MM.1S (cell line): ENCODE data around the gene COL11A2.

Experiments used
- CTCF ChIP-seq: fragments of 300-600 bp; sonication (generic); IDR thresholded peaks from 2 replicates; pipeline ENCODE4 v1.5.1; 2016; ENCODE audit warnings: antibody characterized with exemption, low read length, mixed read lengths
- EZH2 ChIP-seq: fragments of 300-600 bp; sonication (generic); optimal IDR thresholded peaks from 2 replicates; pipeline ENCODE3; 2017; ENCODE audit warnings: low read depth, mild to moderate bottlenecking, antibody characterized with exemption, low read length, mixed read lengths
- EZH2phosphoT487 ChIP-seq: fragments of 300-600 bp; sonication (generic); IDR thresholded peaks from 2 replicates; pipeline ENCODE4 v1.6.1; 2018; ENCODE audit warnings: antibody characterized with exemption, low read length

GRCh38 chr6:33156561-33156960 is 35.7 kb downstream of the COL11A2 start:
- TF ChIP-seq CTCF (no peak), EZH2phosphoT487 (no peak), EZH2 (no peak)
